ENCODE data around the gene USP6. TPM values are rescaled to one million over a fixed set of nuclear protein-coding genes. Genes with fewer than 3 reads are reported as not detected.

Gene USP6
- total RNA-seq, 2 donors from 2014 or later = 0.13 TPM

GRCh38 chr17:5209396-5209795 lies 93.6 kb downstream of the USP6 start:
- no peaks in the 10 kb centered on the region for H3K36me3 Mint-ChIP-seq (ENCODE audit: low read depth)
- no peaks in the 10 kb centered on the region for H3K4me1 ChIP-seq (ENCODE audit: control insufficient read depth, insufficient read depth, low read length)
- no peaks in the 10 kb centered on the region for H3K27me3 Mint-ChIP-seq (ENCODE audit: insufficient read depth)
- H3K9ac ChIP-seq (ENCODE audit: extremely low read depth, low read length, poor library complexity, severe bottlenecking) = no peak overlapping the region
- DNase-seq = no peak
- H3K27ac Mint-ChIP-seq = no peak overlapping the region
- no peak overlapping the region for H3K27ac ChIP-seq (ENCODE audit: low read depth, low read length)
- no peaks in the 10 kb centered on the region for H3K9me3 Mint-ChIP-seq
- H3K4me1 Mint-ChIP-seq = no peaks in the 10 kb centered on the region
- H3K4me3 Mint-ChIP-seq = no peak overlapping the region
- WGBS, 2 experiments (ENCODE audit: insufficient coverage in 1 of 2, insufficient read length in 1 of 2) = 92 to 100% methylated on average over 1 to 3 of the region's 3 CpGs
- TF ChIP-seq CTCF (conservative IDR thresholded peaks at IDR 0.05) = no peak
- peaks cover 7% of the 10 kb centered on the region for H3K9me3 ChIP-seq (ENCODE audit: control insufficient read depth, low read length)
- H3K36me3 ChIP-seq (ENCODE audit: control insufficient read depth, insufficient read depth, low read length) = no peaks in the 10 kb centered on the region
- H3K4me3 ChIP-seq (ENCODE audit: low read length) = no peak overlapping the region
- H3K27me3 ChIP-seq (ENCODE audit: control insufficient read depth, insufficient read depth, low read length, poor library complexity, severe bottlenecking) = no peaks in the 10 kb centered on the region

GRCh38 chr17:5210091-5210490 lies 94.3 kb downstream of the USP6 start:
- no peaks in the 10 kb centered on the region for H3K36me3 ChIP-seq (ENCODE audit: control insufficient read depth, insufficient read depth, low read length)
- H3K4me3 ChIP-seq (ENCODE audit: low read length) = no peak overlapping the region
- H3K9me3 ChIP-seq (ENCODE audit: control insufficient read depth, low read length) = peaks cover 7% of the 10 kb centered on the region
- no peaks in the 10 kb centered on the region for H3K4me1 ChIP-seq (ENCODE audit: control insufficient read depth, insufficient read depth, low read length)
- H3K9me3 Mint-ChIP-seq = no peaks in the 10 kb centered on the region
- H3K27me3 Mint-ChIP-seq (ENCODE audit: insufficient read depth) = no peaks in the 10 kb centered on the region
- no peaks in the 10 kb centered on the region for H3K4me1 Mint-ChIP-seq
- no peak for TF ChIP-seq CTCF (conservative IDR thresholded peaks at IDR 0.05)
- no peak overlapping the region for H3K4me3 Mint-ChIP-seq
- H3K27ac ChIP-seq (ENCODE audit: low read depth, low read length) = no peak overlapping the region
- H3K27me3 ChIP-seq (ENCODE audit: control insufficient read depth, insufficient read depth, low read length, poor library complexity, severe bottlenecking) = no peaks in the 10 kb centered on the region
- H3K27ac Mint-ChIP-seq = no peak overlapping the region
- H3K9ac ChIP-seq (ENCODE audit: extremely low read depth, low read length, poor library complexity, severe bottlenecking) = no peak overlapping the region
- no peak for DNase-seq
- 90 to 99% methylated on average over 2 to 5 of the region's 5 CpGs for whole genome bisulfite sequencing, 2 experiments (ENCODE audit: insufficient coverage in 1 of 2, insufficient read length in 1 of 2)
- H3K36me3 Mint-ChIP-seq (ENCODE audit: low read depth) = peaks cover 4% of the 10 kb centered on the region

- no peaks in the 10 kb centered on the region for H3K4me1 Mint-ChIP-seq
- Histone ChIP-seq H3K9me3 (ENCODE audit: control insufficient read depth, low read length) (peaks cover 7% of the 10 kb centered on the region), H3K36me3 (ENCODE audit: control insufficient read depth, insufficient read depth, low read length) (no peaks in the 10 kb centered on the region), H3K4me3 (ENCODE audit: low read length) (no peak overlapping the region), H3K27me3 (ENCODE audit: control insufficient read depth, insufficient read depth, low read length, poor library complexity, severe bottlenecking) (no peaks in the 10 kb centered on the region), H3K4me1 (ENCODE audit: control insufficient read depth, insufficient read depth, low read length) (no peaks in the 10 kb centered on the region), H3K27ac (ENCODE audit: low read depth, low read length) (no peak overlapping the region), H3K9ac (ENCODE audit: extremely low read depth, low read length, poor library complexity, severe bottlenecking) (no peak overlapping the region)
- no peak for TF ChIP-seq CTCF (conservative IDR thresholded peaks at IDR 0.05)
- H3K27ac Mint-ChIP-seq = no peak overlapping the region
- peaks cover 4% of the 10 kb centered on the region for H3K36me3 Mint-ChIP-seq (ENCODE audit: low read depth)
- no peak overlapping the region for H3K4me3 Mint-ChIP-seq
- DNase-seq = no peak
- H3K27me3 Mint-ChIP-seq (ENCODE audit: insufficient read depth) = no peaks in the 10 kb centered on the region
- no peaks in the 10 kb centered on the region for H3K9me3 Mint-ChIP-seq
- WGBS, 2 experiments (ENCODE audit: insufficient coverage in 1 of 2, insufficient read length in 1 of 2) = 88 to 96% methylated on average over 6 to 8 of the region's 8 CpGs
Measured at GRCh38 chr17:5210614-5211252, 94.9 kb downstream of the USP6 start.
